Esophagus mucosa (tissue), 1 donor: ENCODE measurements around the gene AAK1. TPM values are rescaled to one million over a fixed set of nuclear protein-coding genes. Genes with fewer than 3 reads are reported as not detected.
"Not testable (repeated sequence)": the region's sequence is repeated elsewhere in the genome, so short reads cannot be mapped to it uniquely, and the experiment has no call there.

ENCODE experiments used
- ATAC-seq: fragments of 200-7000 bp; cut with Tn5 transposase; one replicate; pipeline ENCODE4 v1.9.1; 2020
- total RNA-seq: library from RNA; stranded (reverse); gene quantifications from one replicate; pipeline ENCODE4 v1.2.4, GENCODE V29; 2023
- donor health status: DM: yes; HTN: yes; CAD: no.

AAK1 gene
- 26.6 TPM for total RNA-seq

DNA sequence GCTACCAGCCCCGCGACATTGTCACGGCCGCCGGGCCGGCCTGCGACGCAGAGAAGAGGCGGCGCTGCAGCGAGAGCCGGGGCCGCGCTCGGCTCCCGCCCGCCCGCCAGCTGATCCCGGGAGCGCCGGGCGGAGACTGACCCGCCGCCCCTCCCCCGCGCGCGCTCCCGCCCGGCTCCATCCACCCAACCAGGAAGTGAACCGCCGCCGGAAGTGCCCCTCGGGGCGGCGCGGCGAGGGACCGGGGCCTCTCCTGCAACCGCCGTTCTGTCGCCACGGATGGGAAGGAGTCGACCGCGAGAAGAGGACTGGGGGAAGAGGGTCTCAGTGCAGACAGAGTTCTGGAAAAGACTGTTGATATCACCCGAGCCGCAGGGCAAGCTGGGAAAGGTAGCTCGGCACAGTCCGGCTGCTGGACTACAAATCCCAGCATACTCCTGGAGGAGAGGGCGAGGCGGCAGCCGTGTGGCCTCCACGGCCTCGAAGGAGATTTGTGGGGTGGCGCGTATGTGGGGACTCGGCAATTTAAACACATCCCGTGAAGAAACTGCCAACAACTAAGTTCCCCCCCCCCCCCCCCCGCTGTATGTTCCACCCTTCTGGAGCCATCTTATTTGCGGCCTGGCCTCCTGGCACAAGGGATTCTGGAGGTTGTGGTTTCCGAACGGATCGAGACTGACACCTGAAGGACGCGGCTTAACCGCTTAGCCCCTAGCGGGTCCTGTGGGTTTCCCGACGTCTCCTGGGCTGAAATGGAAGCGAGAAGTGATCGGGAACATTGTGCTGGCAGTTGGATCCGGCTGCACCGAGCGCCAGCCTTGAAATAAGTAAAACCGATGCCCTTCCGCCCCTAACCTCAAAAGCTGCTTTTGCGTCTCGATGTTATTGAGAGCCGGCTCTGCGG, at the start of gene AAK1:
TSS of gene AAK1 (minus strand) at position 138 of the 904 bp plus-strand sequence. CDS start 699 bp downstream, outside the sequence.
- ATAC-seq, result peak; percentile 90

- peak; percentile 74 for ATAC-seq
Measured at GRCh38 chr2:69692424-69692823, 48.9 kb upstream of the AAK1 start.

DNA sequence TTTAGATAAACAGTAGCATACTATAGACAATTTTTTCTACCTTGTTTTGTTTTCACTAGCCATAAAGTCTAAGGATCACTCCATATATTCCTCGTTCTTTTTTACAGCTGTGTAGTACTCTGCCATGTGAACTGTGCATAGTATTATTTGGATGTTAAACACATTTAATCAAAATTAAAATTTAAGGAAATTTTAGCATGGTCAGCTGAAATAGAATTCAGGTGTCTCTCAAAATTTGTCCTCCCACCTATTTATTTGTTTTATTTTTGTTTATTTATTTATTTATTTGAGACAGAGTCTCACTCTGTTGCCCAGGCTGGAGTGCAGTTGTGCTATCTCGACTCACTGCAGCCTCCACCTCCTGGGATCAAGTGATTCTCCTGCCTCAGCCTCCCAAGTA, 46.4 kb upstream of the AAK1 start:
- no peak for ATAC-seq

DNA sequence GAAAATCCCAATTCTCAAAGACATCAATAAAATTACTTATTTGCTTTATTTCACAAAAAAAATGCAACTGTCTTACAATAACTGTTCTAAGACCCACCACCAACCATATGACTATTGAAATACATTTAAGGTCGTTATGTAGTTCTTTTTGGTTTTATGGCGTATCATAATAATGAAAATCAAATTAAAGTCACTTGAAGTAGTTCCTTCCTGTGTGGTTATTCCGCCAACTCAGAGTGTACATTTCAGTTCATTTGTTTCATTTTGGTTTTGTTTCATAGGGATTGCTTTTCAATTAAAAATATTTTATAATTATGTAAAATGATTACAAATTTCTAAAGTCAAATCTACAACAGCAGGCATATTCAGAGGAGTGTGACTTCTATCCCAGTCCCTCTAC, 45.9 kb upstream of the AAK1 start:
- ATAC-seq, result no peak

DNA sequence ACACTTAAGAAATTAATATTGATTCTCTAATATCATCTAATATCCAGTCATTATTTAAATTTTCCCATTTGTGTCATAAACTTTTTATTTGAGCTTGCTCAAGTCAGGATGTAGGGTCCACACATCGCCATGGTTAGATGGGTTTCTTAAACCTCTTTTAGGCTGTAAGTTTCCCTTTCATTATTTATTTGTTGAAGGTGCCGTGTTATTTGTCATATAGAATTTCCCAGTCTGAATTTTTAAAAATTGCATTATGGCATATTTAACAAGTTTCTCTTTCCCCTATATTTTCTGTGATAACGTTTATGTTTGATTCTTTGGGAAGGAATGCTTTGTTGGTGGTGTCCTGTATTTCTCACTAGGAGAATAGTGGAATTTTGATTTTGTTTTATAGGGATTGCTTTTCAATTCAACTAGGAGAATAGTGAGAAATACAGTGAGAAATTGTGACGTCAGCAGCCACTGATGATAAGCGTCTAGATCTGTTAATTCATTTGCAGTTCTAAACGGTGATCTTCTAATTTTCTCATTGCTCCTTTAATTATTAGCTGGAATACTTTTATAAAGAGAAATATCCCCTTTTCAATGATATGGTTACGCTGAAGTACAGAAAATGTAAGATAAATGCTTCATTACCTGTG, 44.6 kb upstream of the AAK1 start:
- ATAC-seq, result no peak

- peak; percentile 72 for ATAC-seq
Measured at GRCh38 chr2:69686813-69687212, 43.3 kb upstream of the AAK1 start.

DNA sequence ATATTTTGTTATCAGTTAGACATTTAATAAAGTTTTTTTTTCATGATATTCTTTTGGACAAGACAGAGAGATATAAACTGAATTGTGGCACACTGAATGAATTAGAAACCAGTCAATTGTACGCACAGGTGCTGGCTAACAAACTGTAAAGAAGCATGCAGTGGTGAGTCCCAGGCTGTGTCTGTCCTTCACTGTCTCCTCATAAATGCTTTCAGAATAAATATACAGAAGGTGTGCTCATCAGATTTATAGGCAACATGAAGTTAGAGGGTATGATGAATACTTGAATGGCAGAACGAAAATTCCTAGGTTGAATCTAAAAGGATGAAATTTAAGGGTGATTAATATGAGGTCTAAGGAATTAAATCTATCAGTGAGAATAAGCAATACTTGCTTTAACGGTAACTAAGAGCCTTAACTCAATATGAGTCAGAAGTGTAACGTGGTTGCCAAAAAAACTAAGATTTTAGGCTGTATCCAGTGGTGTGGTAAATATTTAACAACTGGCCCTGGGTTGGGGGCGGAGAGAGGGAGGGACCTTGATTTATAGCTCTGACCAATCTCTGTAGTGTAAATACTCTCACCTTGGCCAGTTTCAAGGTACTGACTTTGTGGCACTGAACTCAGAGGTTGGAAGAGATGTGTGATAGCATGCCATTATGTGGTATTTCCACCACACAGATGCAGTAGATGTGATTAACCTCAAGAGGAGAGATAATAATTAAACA, 41.9 kb upstream of the AAK1 start:
- ATAC-seq, result no peak

- ATAC-seq, result peak; percentile 26
Measured at GRCh38 chr2:69683170-69683971, 39.8 kb upstream of the AAK1 start.

DNA sequence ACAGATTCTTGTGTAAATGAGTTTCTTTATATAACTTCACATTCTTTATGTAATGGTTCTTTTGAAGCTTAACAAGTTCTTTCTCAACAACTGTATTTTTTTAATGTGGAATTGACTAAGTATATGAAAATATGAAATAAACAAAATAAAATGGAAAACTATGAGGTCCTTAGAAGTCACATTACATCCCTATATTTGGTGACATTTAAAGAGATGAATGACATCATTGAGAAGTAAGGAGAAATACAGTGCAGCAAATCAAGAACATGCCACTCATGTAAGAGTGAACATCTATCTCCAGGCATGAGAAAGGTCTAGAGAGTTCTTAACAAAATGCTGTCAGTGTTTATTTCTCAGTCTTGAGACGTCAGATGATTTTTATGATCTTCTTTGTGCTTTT, 39.0 kb upstream of the AAK1 start:
- ATAC-seq, result no peak

GRCh38 chr2:69680001-69680675, 36.6 kb upstream of the AAK1 start:
- no peak for ATAC-seq

- no peak for ATAC-seq
Measured at GRCh38 chr2:69677914-69678313, 34.4 kb upstream of the AAK1 start.

GRCh38 chr2:69676146-69676545, 32.6 kb upstream of the AAK1 start:
- no peak for ATAC-seq

GRCh38 chr2:69674316-69674670, 30.8 kb upstream of the AAK1 start:
- ATAC-seq, result no peak

DNA sequence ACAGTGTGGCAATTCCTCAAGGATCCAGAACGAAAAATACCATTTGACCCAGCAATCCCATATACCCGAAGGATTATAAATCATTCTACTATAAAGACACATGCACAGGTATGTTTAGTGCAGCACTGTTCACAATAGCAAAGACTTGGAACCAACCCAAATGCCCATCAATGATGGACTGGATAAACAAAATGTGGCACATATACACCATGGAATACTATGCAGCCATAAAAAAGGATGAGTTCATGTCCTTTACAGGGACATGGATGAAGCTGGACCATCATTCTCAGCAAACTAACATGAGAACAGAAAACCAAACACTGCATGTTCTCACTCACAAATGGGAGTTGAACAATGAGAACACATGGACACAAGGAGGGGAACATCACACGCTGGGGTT, 29.6 kb upstream of the AAK1 start:
- not testable (repeated sequence) for ATAC-seq

DNA sequence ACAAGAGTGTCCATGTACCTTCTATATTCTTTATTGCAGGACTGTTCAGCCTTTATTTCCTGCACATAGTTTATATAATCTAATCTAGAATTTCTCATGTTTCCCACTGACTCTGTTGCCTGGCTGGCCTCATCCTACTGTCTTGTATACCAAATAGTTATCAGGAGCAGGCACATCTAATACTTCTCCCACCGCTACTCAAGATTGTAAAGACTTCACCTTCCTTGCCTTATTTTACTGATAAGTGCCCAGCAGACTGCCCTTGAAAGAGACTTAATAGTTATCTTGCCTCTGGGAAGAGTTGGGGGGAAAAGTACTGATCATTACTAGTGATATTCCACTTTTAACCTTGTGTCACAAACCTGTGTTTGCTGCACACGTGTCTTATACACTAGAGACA, 26.1 kb upstream of the AAK1 start:
- no peak for ATAC-seq

DNA sequence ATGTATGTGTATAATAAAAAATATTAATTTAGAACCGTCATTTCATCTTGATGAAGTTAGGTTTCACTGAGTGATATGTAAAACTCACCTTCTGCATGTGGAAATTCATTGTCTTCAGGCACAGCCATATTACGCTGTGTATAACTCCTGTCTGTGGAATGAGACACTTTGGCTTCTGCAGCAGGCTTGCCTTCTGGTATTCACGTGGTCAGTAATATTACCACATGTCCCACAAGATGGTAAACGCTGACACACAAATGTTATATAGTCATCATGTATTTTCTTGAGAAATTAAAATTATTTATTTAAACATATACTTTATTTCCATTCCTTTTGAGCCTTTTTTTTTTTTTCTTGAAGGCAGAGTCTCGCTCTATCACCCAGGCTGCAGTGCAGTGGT, 25.1 kb upstream of the AAK1 start:
- ATAC-seq, result no peak

DNA sequence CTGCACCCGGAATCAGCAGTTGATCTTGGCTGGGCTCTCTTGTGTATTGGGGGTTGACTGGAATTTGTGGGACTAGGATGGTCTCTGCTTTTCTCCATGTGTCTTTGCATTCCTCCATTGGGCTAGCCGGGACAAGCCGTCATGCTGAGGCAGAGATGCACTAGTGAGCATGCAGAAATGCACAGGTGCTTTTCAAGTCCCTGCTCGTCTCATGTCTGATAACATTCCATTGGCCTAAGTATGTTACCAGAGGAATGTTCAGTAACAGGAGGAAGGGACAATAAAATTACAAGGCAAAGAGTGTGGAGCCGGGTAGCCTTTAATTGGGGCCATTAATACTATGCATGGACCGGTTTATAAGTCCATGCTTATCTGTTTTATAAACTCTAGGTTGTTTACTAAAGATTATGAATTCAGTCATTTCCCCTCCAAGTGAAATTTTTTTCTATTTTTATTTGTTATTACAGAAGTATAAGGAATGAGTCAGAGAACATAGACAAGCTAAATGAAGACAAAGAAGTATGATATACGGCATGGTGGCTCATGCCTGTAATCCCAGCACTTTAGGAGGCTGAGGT, 24.4 kb upstream of the AAK1 start:
- peak; percentile 72 for ATAC-seq

- no peak for ATAC-seq
Measured at GRCh38 chr2:69665152-69665551, 21.6 kb upstream of the AAK1 start.

DNA sequence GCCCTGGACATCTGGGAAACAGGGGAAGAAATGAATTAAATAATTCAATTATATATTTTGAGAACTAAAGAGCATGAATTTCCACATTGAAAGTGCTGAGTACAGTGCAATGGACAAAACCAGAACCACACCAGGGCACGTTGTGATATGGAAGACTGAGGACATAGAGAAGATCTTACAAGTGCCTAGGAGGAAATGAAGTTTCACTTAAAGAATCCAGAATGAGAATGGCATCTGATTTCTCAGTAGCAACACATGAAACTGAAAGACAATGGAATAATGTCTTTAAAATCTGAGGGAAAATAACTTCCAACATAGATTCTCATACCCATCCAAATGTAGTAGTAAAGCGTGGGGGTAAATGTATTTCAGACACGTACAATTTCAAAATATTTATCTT, 20.3 kb upstream of the AAK1 start:
- no peak for ATAC-seq

DNA sequence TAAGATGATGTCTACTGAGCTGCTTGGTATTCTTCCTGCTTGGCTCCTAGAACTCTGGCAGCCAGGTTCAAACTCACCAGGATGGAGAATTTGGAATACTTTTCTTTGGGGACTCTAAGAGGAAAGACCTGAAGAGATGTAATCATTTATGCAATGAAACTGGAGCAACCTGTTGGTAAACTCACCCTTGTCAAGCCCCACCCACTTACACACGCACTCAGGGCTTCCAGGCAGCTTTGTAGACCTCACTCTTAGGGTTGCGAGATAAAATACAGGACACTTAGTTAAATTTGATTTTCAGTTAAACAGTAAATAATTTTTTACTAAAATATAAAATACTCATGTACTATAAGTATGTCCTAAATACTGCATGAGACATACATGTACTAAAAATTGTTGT, 19.0 kb upstream of the AAK1 start:
- ATAC-seq, result peak; percentile 86

GRCh38 chr2:69660637-69661036, 17.1 kb upstream of the AAK1 start:
- ATAC-seq, result no peak
